Measurements from ENCODE around the gene CCL2. TPM values are rescaled to one million over a fixed set of nuclear protein-coding genes. Genes with fewer than 3 reads are reported as not detected.

Gene CCL2
- total and polyA plus RNA-seq, 2 experiments from 2014 or later = 1.5 to 18.5 TPM

GRCh38 chr17:34259146-34259545 lies 4.1 kb downstream of the CCL2 start:
- Histone ChIP-seq H3K36me3 (ENCODE audit: insufficient read depth) (no peaks in the 10 kb centered on the region; the same call in 1 of the 2 replicates), H3K27me3 (ENCODE audit: insufficient read depth) (no peaks in the 10 kb centered on the region), H3K4me3 (no peak overlapping the region), H3K4me2 (no peak overlapping the region), H3K79me2 (replicated peaks; ENCODE audit: insufficient read depth) (no peaks in the 10 kb centered on the region), H2AFZ (peak overlapping the region; percentile 11; the same call in 1 of the 2 replicates), H3K9me2 (ENCODE audit: insufficient read depth) (no peaks in the 10 kb centered on the region), H3F3A (replicated peaks; ENCODE audit: low read depth) (peaks cover 5% of the 10 kb centered on the region), H3K4me1 (ENCODE audit: insufficient read depth) (peaks cover 17% of the 10 kb centered on the region), H3K27ac (ENCODE audit: low read depth) (no peak overlapping the region), H4K20me1 (replicated peaks; ENCODE audit: insufficient read depth) (no peaks in the 10 kb centered on the region)
- H3K27ac Mint-ChIP-seq = no peak overlapping the region
- H3K27me3 Mint-ChIP-seq (ENCODE audit: insufficient read depth, low read depth, poor library complexity) = peaks cover 6% of the 10 kb centered on the region
- ATAC-seq (no peak), DNase-seq (ENCODE audit: low spot score) (no peak)
- no peak overlapping the region for H3K4me3 Mint-ChIP-seq
- no peaks in the 10 kb centered on the region for H3K9me3 Mint-ChIP-seq
- no peaks in the 10 kb centered on the region; the same call in 2 of the 3 replicates for H3K36me3 Mint-ChIP-seq (ENCODE audit: low read depth)
- peaks cover 16% of the 10 kb centered on the region for H3K4me1 Mint-ChIP-seq
- no peak for TF ChIP-seq STAT1 (IDR thresholded peaks at IDR 0.05; ENCODE audit: unreplicated experiment)
- TF ChIP-seq ZNF462 (CRISPR knock-in tag; IDR thresholded peaks at IDR 0.05) = no peak
- no peak for TF ChIP-seq POLR2AphosphoS5 (IDR thresholded peaks at IDR 0.05; ENCODE audit: low read depth)
- no peak for TF ChIP-seq REST (IDR thresholded peaks at IDR 0.05; ENCODE audit: unreplicated experiment)
- TF ChIP-seq CREB1 (CRISPR knock-in tag; IDR thresholded peaks at IDR 0.05; ENCODE audit: low read depth) = no peak
- no peak for TF ChIP-seq EZH2phosphoT487 (IDR thresholded peaks at IDR 0.05; ENCODE audit: unreplicated experiment)
- no peak for TF ChIP-seq CTCF (conservative IDR thresholded peaks at IDR 0.05; ENCODE audit: low read depth in 2 of 2)
- no peak for TF ChIP-seq JUNB (IDR thresholded peaks at IDR 0.05; ENCODE audit: unreplicated experiment)
- no peak for TF ChIP-seq ZNF331 (CRISPR knock-in tag; IDR thresholded peaks at IDR 0.05; ENCODE audit: low read depth)
- TF ChIP-seq EZH2 (IDR thresholded peaks at IDR 0.05; ENCODE audit: low read depth, unreplicated experiment) = no peak
- TF ChIP-seq NANOG (IDR thresholded peaks at IDR 0.05; ENCODE audit: borderline replicate concordance) = no peak
- TF ChIP-seq ZNF114 (CRISPR knock-in tag; IDR thresholded peaks at IDR 0.05) = no peak
- TF ChIP-seq ETS1 (IDR thresholded peaks at IDR 0.05) = no peak

Data from GM23338 (cell line).